ENCODE measurements around the gene COBLL1.

DNA sequence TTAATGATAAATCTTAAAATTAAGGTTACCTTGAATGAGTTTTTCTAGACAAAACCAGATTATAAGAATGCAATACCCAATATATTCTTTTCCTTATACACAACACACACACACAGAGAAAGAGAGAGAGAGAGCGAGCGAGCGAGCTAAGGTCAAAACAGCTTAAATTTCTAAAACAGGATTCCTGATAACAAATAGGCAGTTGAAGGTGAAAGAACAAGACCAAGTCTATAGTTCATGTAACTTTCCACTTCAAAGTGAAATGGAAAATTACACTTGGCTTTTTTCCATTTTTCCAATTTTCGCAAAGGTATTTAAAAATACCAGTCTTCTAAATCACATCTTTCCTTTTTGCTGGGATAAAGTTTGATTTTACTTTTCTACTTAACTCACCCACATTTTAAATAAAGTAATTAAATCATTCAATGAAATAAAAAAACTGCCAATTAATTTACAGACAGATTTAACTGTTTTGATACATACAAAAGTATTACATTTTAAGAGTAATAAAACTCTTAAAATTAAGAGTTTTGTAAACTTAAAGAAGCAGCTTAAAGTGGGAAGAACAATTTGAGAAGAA, 98.8 kb downstream of the COBLL1 start:
- TF ChIP-seq, protein P1, sequence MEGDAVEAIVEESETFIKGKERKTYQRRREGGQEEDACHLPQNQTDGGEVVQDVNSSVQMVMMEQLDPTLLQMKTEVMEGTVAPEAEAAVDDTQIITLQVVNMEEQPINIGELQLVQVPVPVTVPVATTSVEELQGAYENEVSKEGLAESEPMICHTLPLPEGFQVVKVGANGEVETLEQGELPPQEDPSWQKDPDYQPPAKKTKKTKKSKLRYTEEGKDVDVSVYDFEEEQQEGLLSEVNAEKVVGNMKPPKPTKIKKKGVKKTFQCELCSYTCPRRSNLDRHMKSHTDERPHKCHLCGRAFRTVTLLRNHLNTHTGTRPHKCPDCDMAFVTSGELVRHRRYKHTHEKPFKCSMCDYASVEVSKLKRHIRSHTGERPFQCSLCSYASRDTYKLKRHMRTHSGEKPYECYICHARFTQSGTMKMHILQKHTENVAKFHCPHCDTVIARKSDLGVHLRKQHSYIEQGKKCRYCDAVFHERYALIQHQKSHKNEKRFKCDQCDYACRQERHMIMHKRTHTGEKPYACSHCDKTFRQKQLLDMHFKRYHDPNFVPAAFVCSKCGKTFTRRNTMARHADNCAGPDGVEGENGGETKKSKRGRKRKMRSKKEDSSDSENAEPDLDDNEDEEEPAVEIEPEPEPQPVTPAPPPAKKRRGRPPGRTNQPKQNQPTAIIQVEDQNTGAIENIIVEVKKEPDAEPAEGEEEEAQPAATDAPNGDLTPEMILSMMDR (conservative IDR thresholded peaks at IDR 0.05): no peak
- TF ChIP-seq ZFX (IDR thresholded peaks at IDR 0.05): no peak

Measured in C4-2B (cell line).